Suprapubic skin (tissue), 4 donors: ENCODE data around the gene CXorf38.

Experiments
- CTCF ChIP-seq, 2 donors: fragments of 200-600 bp in 1 of 2; fragments of 450-650 bp in 1 of 2; sonication (generic) in 1 of 2; IDR thresholded peaks; one replicate each; pipeline ENCODE4 v1.5.1; 2016 to 2019; ENCODE audit warnings: antibody characterized with exemption in 2 of 2, mild to moderate bottlenecking in 1 of 2, moderate library complexity in 1 of 2
- EP300 ChIP-seq: sonication (generic); formaldehyde crosslinking; IDR thresholded peaks from one replicate; pipeline ENCODE4 v1.6.1; 2017; ENCODE audit warnings: antibody characterized with exemption
- POLR2A ChIP-seq, 2 donors: fragments of 450-650 bp; IDR thresholded peaks; one replicate each; pipeline ENCODE4 v1.6.1; 2017; ENCODE audit warnings: antibody characterized with exemption in 2 of 2, mild to moderate bottlenecking in 2 of 2, moderate library complexity in 2 of 2
- POLR2AphosphoS5 ChIP-seq, 3 donors: sonication (generic); formaldehyde crosslinking; IDR thresholded peaks; one replicate each; pipeline ENCODE4 v1.6.1; 2017; ENCODE audit warnings: antibody characterized with exemption in 3 of 3

- TF ChIP-seq CTCF (IDR thresholded peaks at IDR 0.05) (no peak), EP300 (no peak), POLR2A (IDR thresholded peaks at IDR 0.05) (no peak), POLR2AphosphoS5 (IDR thresholded peaks at IDR 0.05) (no peak)
These were observed 15.2 kb downstream of the CXorf38 start for GRCh38 chrX:40632199-40632598.
